DND-41 (cell line): Measurements from ENCODE around the gene MOB3B.

Experiments used
- EZH2 ChIP-seq: IDR thresholded peaks from 3 replicates; pipeline ENCODE4 v1.6.1; 2012; ENCODE audit warnings: borderline replicate concordance, low read depth, mild to moderate bottlenecking, moderate library complexity, low read length, inconsistent platforms; ENCODE audit not compliant: severe bottlenecking
- TF ChIP-seq, protein P1 (sequence below): IDR thresholded peaks from 2 replicates; pipeline ENCODE4 v1.5.1; 2012; ENCODE audit warnings: borderline replicate concordance, low read length, moderate library complexity, mild to moderate bottlenecking; ENCODE audit not compliant: poor library complexity, severe bottlenecking; ENCODE audit errors: extremely low read depth

DNA sequence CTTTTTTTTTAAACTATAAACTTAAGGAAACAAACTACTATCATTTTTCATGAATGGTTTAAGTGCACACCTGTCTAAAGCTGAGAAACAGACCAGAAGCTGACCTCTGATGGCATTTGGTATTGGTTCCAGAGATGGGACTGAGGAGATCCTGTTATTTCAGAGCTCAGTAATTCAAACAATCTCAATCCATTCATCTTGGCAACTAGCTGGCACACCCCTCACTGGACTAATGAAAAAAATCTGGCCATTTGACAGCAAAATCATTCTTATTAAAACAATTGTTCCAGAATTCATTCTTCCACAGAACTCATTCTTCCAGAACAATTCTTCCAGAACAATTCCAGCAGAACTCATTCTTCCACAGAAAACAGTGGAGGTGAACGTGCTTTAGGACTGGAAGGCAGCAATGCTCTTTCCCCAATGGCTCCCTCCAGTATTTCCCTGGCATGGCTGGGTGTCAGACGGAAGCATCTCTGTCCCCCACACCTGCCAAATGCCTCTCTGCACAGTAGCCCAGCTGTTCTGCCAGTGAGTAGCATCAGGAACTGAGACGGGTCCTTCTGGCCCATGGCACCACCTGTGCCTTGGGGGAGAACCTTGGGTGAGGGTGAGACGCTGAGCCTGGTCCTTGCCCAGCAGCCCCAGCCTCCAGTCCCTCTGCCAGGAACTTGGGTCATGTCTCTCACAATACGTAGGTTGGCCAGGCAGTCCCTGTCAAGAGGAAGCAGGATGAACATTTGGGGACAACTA lies 145.2 kb downstream of the MOB3B start:
- TF ChIP-seq, protein P1, sequence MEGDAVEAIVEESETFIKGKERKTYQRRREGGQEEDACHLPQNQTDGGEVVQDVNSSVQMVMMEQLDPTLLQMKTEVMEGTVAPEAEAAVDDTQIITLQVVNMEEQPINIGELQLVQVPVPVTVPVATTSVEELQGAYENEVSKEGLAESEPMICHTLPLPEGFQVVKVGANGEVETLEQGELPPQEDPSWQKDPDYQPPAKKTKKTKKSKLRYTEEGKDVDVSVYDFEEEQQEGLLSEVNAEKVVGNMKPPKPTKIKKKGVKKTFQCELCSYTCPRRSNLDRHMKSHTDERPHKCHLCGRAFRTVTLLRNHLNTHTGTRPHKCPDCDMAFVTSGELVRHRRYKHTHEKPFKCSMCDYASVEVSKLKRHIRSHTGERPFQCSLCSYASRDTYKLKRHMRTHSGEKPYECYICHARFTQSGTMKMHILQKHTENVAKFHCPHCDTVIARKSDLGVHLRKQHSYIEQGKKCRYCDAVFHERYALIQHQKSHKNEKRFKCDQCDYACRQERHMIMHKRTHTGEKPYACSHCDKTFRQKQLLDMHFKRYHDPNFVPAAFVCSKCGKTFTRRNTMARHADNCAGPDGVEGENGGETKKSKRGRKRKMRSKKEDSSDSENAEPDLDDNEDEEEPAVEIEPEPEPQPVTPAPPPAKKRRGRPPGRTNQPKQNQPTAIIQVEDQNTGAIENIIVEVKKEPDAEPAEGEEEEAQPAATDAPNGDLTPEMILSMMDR: no peak
- TF ChIP-seq EZH2: no peak
